Brain microvascular endothelial cell (primary cell): ENCODE measurements around the gene SCN4A.
A peak's percentile ranks its signal among the peaks of the same experiment; 100 is the strongest.

ENCODE experiments used
- DNase-seq: peaks from one replicate; pipeline ENCODE4 v3.0.0-alpha.2; 2020
- H3K27ac ChIP-seq: fragments of 250-450 bp; sonication (Bioruptor Pico); 2 replicates; pipeline ENCODE4 v1.5.1; 2020; ENCODE audit warnings: mild to moderate bottlenecking, moderate library complexity
- H3K27me3 ChIP-seq: fragments of 250-450 bp; sonication (Bioruptor Pico); replicated peaks from 2 replicates; pipeline ENCODE4 v1.5.1; 2020; ENCODE audit warnings: mild to moderate bottlenecking
- H3K36me3 ChIP-seq: fragments of 250-450 bp; sonication (Bioruptor Pico); replicated peaks from 2 replicates; pipeline ENCODE4 v1.5.1; 2020; ENCODE audit warnings: mild to moderate bottlenecking
- H3K4me3 ChIP-seq: 2 replicates; pipeline ENCODE4 v1.5.1; 2011; ENCODE audit warnings: low read depth, mild to moderate bottlenecking, control low read depth, low read length, moderate library complexity
- CTCF ChIP-seq: IDR thresholded peaks from 2 replicates; pipeline ENCODE4 v1.5.1; 2011; ENCODE audit warnings: low read depth, mild to moderate bottlenecking, moderate library complexity, low read length, control low read depth, inconsistent platforms; ENCODE audit errors: missing control alignments
- in situ Hi-C: cut with HindIII; loops from 2 replicates; pipeline ENCODE4 v1.10.0; 2017; ENCODE audit warnings: low sequenced_read_pairs, low pct_ligation_motif_present

Gene SCN4A

GRCh38 chr17:63955232-63955631, 17.5 kb downstream of the SCN4A start:
- no peak overlapping the region for H3K27ac ChIP-seq
- DNase-seq, result no peak
- no peak for TF ChIP-seq CTCF
- H3K36me3 ChIP-seq, result no peaks in the 10 kb centered on the region
- H3K4me3 ChIP-seq, result no peak overlapping the region
- in situ Hi-C loops, result no loop called here
- H3K27me3 ChIP-seq, result peaks cover 2% of the 10 kb centered on the region

GRCh38 chr17:63954402-63955063, 18.2 kb downstream of the SCN4A start:
- no peak for DNase-seq
- H3K27me3 ChIP-seq, result peaks cover 5% of the 10 kb centered on the region
- in situ Hi-C loops, result no loop called here
- H3K4me3 ChIP-seq, result no peak overlapping the region
- H3K36me3 ChIP-seq, result no peaks in the 10 kb centered on the region
- TF ChIP-seq CTCF, result no peak
- no peak overlapping the region for H3K27ac ChIP-seq

DNA sequence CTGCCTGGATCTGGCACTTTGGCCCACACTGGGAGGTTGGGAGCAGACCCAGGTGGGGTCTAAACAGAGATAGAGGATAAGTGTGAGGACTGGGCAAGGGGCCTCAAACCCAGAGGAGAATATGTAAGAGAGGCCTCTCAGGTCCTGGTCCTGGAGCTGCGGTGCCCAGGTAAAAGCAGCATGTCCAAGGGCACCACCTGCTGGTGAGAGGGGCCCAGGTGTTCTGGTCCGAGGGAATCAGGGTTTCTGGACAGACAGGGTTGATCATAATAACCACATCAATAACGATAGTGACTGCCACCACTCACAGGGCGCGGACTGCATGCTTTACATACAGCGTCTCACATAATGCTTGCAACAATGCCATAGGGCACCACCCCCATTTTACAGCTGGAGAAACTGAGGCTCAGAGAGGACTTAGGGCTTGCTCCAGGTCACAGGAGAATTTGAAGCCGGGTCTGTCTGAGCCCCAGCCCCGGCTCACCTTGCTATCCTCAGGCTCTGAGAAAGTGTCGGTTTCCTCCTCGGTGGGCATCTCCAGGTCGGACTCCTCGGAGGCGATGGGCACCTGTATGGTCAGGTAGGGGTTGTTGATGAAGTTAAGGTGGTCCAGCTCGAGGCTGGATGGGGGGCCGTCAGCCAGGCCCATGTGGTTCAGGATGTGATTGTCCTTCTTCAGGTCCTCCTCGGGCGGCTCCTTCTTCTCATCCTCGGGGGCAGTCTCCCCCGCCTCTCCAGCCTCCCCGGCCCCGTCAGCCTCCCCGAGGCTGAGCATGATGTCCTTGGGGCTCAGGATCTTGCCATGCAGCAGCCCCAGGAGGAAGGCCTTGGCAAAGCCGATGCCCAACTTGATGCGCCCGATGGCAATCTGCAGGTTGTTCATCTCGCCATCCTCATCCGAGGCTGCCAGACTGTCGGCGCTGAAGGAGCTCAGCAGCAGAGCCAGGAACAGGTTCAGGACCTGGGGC, 21.5 kb downstream of the SCN4A start:
- Histone ChIP-seq H3K27ac (no peak overlapping the region), H3K4me3 (no peak overlapping the region), H3K36me3 (no peaks in the 10 kb centered on the region), H3K27me3 (peaks cover 5% of the 10 kb centered on the region)
- no peak for DNase-seq
- in situ Hi-C loops, result no loop called here
- TF ChIP-seq CTCF, result peak; percentile 50

DNA sequence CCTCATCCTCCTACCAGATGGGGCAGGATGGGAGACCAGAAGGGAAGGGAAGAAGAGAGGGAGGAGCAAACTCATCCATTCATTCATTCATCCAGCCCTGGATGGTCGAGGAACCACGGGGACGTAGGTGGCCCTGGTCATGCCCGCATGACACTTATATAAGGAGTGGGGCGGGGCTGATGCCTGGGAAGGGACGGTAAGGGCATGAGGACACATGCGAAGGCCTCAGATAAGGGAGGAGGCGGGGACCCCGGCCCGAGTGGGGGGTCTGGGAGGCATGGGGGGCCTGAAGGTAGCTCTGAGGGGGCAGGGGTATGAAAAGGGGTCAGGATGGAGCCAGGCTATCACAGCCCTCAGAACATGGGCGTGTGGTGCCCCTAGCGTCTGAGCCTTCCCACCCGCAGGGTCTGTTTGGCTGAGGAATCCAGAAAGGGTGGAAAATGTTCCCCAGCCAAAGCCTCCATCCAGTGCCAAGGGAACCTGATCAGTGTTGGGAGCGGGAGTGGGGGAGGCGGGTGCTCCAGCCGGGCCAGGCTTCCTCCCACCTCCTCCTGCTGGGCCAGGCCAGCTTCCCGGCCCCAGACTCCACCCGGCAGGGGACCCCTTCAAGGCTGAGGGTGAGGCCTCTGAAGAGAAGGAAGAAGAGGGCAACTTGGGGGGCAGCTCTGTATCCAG, 23.0 kb downstream of the SCN4A start:
- peaks cover 5% of the 10 kb centered on the region for H3K27me3 ChIP-seq
- in situ Hi-C loops, result no loop called here

GRCh38 chr17:63948521-63948920, 24.2 kb downstream of the SCN4A start:
- in situ Hi-C loops, result no loop called here
- Histone ChIP-seq H3K4me3 (no peak overlapping the region), H3K27me3 (peaks cover 2% of the 10 kb centered on the region), H3K27ac (no peak overlapping the region), H3K36me3 (no peaks in the 10 kb centered on the region)
- no peak for TF ChIP-seq CTCF
- DNase-seq, result no peak

More for the DNA sequence above, 23.0 kb downstream of the SCN4A start:
- Histone ChIP-seq H3K4me3 (no peak overlapping the region), H3K27ac (no peak overlapping the region), H3K36me3 (no peaks in the 10 kb centered on the region)
- DNase-seq, result no peak
- TF ChIP-seq CTCF, result no peak
